Large intestine (tissue), 3 donors: Measurements from ENCODE around the gene CADM2. TPM values are rescaled to one million over a fixed set of nuclear protein-coding genes. Genes with fewer than 3 reads are reported as not detected.

Source experiments
- DNase-seq, 2 donors: peaks; one replicate each; pipeline versions ENCODE4 v3.0.0 to v3.0.0-alpha.2; 2013
- H3K27ac ChIP-seq: one replicate; pipeline ENCODE4 v1.5.1; 2013; ENCODE audit warnings: low read length
- H3K27me3 ChIP-seq: 2 replicates; pipeline ENCODE4 v1.6.1; 2013; ENCODE audit warnings: low read length; ENCODE audit not compliant: control insufficient read depth, insufficient read depth
- H3K36me3 ChIP-seq: 2 replicates; pipeline ENCODE4 v1.6.1; 2013; ENCODE audit warnings: low read length; ENCODE audit not compliant: control insufficient read depth, insufficient read depth
- H3K4me1 ChIP-seq: one replicate; pipeline ENCODE4 v1.6.1; 2013; ENCODE audit warnings: low read length; ENCODE audit not compliant: control insufficient read depth, insufficient read depth
- H3K4me3 ChIP-seq: one replicate; pipeline ENCODE4 v1.5.1; 2013; ENCODE audit warnings: low read length
- H3K9me3 ChIP-seq: one replicate; pipeline ENCODE4 v1.6.1; 2013; ENCODE audit warnings: mild to moderate bottlenecking, low read depth, low read length, moderate library complexity; ENCODE audit not compliant: control insufficient read depth
- WGBS: methylation state at CpG from one replicate; pipeline ENCODE4 v1.1.5; 2013; ENCODE audit warnings: low lambda C conversion rate; ENCODE audit not compliant: insufficient coverage; 5-methylcytosine and 5-hydroxymethylcytosine counted together
- polyA plus RNA-seq: library from polyadenylated mRNA; unstranded; fragments of 120-200 nt; gene quantifications from one replicate; pipeline ENCODE4 v1.2.1, GENCODE V29; 2013

CADM2 gene
- polyA plus RNA-seq, 1 donor, result 2.4 TPM

DNA sequence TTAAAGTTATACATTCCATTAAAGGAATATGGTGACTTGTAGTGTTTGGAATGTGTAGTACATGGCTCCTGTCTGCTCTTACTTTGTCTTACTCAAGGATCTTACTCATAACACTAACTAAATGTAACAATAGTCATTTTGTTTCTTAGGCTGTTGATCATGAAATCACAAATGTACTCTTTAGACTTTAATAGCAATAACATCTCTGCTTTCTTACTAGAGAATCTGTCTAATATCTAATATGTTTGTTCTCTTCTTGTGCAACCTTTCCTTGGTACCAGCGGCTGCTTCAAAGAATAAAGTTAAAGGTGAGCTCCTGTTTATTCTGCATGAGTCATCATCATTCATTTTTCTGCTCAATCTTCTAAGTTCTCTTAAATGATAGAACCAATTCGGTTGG is 767.5 kb downstream of the CADM2 start:
- Histone ChIP-seq H3K36me3 (no peaks in the 10 kb centered on the region), H3K4me1 (no peaks in the 10 kb centered on the region), H3K4me3 (no peak overlapping the region), H3K9me3 (peaks cover 4% of the 10 kb centered on the region), H3K27me3 (no peaks in the 10 kb centered on the region), H3K27ac (no peak overlapping the region)
- DNase-seq, result no peak
- 29% methylated on average over 1 of the region's 2 CpGs for WGBS

DNA sequence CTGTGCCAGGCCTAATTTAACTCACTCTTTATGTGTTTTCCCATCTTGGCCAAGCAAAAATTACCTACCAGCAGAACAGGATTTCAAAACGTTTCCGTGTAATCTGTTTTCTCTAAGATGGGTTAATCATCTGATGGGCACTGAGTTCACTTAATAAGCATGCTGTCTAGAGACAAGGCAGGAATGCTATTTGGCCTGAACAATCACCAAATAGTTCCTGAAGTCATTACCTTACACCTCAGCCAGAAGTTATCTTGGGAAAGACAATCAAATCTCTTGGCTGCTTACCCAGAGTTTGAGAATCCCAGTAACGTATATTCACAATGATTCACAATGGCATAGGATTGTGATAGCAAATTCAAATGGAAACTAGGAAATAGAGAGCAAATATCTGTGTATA is 779.1 kb downstream of the CADM2 start:
- no peaks in the 10 kb centered on the region for H3K4me1 ChIP-seq
- H3K9me3 ChIP-seq, result no peaks in the 10 kb centered on the region
- H3K27ac ChIP-seq, result no peak overlapping the region
- no peak overlapping the region for H3K4me3 ChIP-seq
- 0% methylated on average over 1 of the region's 3 CpGs for WGBS
- H3K27me3 ChIP-seq, result no peaks in the 10 kb centered on the region
- no peak for DNase-seq
- H3K36me3 ChIP-seq, result no peaks in the 10 kb centered on the region

DNA sequence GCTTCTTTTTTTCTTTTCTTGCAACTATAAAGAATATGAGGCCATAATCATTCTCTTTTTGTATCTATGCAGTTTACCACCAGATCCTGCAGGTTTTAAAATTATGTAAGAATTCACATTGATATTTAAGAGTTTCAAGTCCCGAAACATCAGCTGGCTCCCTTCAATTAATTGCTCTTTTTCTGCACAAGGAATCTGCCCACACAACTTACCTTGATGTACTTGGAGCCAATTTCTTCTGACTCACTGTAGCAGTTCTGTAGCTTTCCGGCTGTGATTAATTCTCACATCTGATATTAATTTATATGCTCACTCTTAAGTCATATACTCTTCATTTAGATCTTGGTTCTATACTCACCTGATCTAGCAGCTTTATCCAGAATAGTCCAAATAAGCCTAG is 781.8 kb downstream of the CADM2 start:
- H3K27ac ChIP-seq, result no peak overlapping the region
- no peaks in the 10 kb centered on the region for H3K36me3 ChIP-seq
- H3K9me3 ChIP-seq, result no peaks in the 10 kb centered on the region
- no peak for DNase-seq
- no peak overlapping the region for H3K4me3 ChIP-seq
- no CpG with 5 or more reads among the region's 2 CpGs for WGBS
- H3K27me3 ChIP-seq, result no peaks in the 10 kb centered on the region
- no peaks in the 10 kb centered on the region for H3K4me1 ChIP-seq

DNA sequence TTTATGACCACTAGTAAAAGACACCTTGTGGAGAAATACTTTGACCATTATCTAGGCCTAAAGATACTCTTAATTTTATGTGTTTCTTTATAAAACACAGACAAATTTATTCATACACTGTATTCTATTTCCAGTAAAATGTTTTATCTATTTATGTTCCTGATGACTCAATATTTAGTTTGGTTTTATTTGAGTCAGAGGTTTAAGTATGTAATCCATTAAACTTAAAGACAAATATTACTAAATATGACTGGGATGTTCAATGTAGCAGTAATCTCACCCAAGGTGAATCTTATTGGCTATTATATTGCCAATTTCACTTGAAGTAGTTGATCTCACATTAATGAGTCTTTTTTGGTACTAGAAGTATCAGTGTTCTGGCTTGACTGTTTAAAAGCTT is 799.7 kb downstream of the CADM2 start:
- H3K27me3 ChIP-seq, result no peaks in the 10 kb centered on the region
- H3K4me1 ChIP-seq, result no peaks in the 10 kb centered on the region
- DNase-seq, result no peak
- H3K4me3 ChIP-seq, result no peak overlapping the region
- H3K36me3 ChIP-seq, result no peaks in the 10 kb centered on the region
- no peak overlapping the region for H3K27ac ChIP-seq
- H3K9me3 ChIP-seq, result no peaks in the 10 kb centered on the region

DNA sequence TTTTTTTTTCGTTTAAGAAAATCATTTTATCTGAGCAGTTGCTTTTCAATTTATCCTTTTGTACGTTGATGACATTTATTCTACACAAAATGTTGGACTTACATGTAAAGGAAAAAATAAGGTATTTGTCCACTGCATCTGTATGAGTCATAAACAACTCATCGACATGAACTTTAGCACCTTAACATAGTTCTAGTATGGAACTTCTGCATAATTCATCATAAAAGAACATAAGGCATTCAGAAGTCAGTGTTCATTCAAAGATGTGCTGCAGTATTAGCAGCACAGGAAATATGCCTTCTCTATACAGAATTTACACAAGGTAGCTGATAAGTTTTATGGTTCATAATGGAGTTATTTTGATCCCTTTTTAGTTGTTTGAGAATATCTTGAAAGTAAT is 801.6 kb downstream of the CADM2 start:
- no peak overlapping the region for H3K4me3 ChIP-seq
- no peaks in the 10 kb centered on the region for H3K27me3 ChIP-seq
- WGBS, result 76% methylated on average over 2 of the region's 3 CpGs
- H3K27ac ChIP-seq, result no peak overlapping the region
- no peaks in the 10 kb centered on the region for H3K9me3 ChIP-seq
- DNase-seq, result no peak
- no peaks in the 10 kb centered on the region for H3K36me3 ChIP-seq
- H3K4me1 ChIP-seq, result no peaks in the 10 kb centered on the region

DNA sequence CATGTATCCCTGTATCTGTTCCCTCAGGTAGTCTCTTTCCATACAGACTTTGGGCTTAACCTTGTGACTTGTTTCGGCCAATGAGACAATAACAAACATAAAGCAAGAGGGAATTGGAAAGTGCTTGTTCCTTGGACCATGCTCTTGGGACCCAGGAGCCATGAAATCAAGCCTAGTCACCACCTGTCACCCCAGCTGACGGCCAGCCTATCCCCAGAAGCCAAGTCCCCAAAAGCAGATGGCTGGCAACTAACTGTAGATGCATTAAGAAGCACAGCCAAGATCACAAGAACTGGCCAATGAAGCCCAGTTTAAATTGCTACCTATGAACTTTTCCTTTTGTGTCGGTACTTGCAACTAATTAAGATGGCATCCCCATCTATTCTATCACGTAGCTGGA is 822.0 kb downstream of the CADM2 start:
- no peak for DNase-seq
- 100% methylated on average over 3 of the region's 4 CpGs for WGBS
- H3K27ac ChIP-seq, result no peak overlapping the region

DNA sequence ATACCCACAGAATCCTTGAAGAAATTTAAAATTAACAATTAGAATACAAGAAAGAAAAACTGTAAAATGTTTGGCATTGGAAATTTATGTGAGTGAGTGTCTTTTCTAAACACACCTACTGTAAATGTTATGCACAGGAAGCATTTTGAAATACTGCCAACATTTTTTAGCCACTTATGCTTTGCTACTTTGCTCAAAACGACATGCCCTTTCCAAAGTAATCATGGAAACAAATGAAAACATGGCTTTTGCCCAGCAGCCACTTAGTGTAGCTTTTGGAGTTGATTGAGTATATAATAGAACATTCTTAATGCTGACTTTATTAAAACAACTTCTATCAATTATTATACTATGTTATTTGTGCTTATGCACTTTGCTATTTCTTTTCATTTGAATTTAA is 823.0 kb downstream of the CADM2 start:
- no peak for DNase-seq
- no peak overlapping the region for H3K27ac ChIP-seq
- H3K4me1 ChIP-seq, result no peaks in the 10 kb centered on the region
- H3K27me3 ChIP-seq, result no peaks in the 10 kb centered on the region
- WGBS, result no CpG with 5 or more reads among the region's 1 CpG
- H3K4me3 ChIP-seq, result no peak overlapping the region
- no peaks in the 10 kb centered on the region for H3K9me3 ChIP-seq
- H3K36me3 ChIP-seq, result no peaks in the 10 kb centered on the region

More for the DNA sequence above, 822.0 kb downstream of the CADM2 start:
- Histone ChIP-seq H3K9me3 (no peaks in the 10 kb centered on the region), H3K27me3 (no peaks in the 10 kb centered on the region), H3K4me1 (no peaks in the 10 kb centered on the region), H3K36me3 (no peaks in the 10 kb centered on the region), H3K4me3 (no peak overlapping the region)

DNA sequence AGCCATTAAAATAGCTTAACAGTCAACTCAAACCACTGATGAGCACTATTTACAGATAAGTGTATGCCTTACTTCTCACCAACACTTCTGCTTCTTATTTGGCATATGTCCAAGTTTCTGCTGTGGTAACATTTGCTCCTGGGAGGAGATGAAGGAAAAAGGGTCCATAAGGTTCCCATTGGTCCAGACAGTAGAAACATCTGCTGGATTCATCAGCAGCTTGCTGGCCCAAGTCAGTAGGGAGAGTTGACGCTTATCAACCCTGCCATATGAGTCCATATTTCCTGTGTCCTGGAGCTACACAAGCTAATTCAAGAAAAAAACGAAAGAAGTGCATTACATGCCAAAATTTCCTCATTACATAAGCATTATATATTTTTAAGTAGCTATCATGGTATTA is 824.5 kb downstream of the CADM2 start:
- Histone ChIP-seq H3K4me1 (no peaks in the 10 kb centered on the region), H3K27ac (no peak overlapping the region), H3K4me3 (no peak overlapping the region), H3K9me3 (no peaks in the 10 kb centered on the region), H3K27me3 (no peaks in the 10 kb centered on the region), H3K36me3 (no peaks in the 10 kb centered on the region)
- no peak for DNase-seq
- no CpG with 5 or more reads among the region's 2 CpGs for WGBS

DNA sequence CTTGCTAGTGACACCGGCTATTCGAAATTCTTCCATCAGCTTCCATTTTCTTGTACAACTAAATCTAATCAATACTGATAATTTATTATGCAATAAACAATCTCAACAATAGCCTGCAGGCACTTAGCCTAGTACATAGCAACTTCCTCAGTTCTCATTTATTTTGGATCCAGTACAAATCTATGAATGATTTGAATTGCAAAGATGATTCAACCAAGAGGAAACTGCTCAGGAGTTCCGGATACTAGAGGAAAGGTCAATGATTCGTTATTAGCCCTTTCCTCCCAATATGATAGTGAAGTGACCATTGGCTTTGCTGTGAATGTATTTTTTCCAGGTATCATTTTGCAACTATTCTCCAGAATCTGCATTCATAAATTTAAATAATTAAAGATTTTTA is 827.0 kb downstream of the CADM2 start:
- 100% methylated on average over 2 of the region's 4 CpGs for WGBS
- no peak overlapping the region for H3K4me3 ChIP-seq

DNA sequence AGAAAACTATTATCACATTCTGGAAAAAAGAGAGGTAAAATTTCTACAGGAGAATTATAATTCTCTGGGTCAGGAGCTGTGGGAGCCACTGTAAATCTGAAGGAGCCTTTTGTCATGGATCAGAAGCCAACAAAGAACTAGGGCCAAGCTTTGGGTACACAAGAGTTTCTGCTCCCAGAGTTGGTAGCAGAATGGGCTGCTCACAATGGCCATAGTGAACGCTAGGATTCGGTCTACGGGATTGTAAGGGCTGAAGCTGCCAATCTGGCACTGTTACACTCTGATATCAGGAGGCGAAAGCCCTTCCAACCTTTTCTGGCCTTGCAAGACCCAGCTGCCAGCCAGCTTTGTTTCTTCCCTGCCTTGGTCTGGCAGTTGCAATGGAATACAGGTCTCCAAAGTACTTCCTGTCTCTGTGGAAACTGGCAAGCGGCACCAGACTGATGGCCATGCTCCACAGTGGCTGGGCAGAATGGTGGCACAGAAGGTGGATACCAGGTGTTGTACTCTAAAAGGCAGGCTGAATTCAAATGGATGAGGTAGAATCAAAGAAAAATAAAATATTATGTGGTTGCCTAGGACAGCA is 831.7 kb downstream of the CADM2 start:
- Histone ChIP-seq H3K36me3 (no peaks in the 10 kb centered on the region), H3K4me3 (no peak overlapping the region)

More for the DNA sequence above, 827.0 kb downstream of the CADM2 start:
- Histone ChIP-seq H3K9me3 (no peaks in the 10 kb centered on the region), H3K4me1 (no peaks in the 10 kb centered on the region), H3K27ac (no peak overlapping the region), H3K36me3 (no peaks in the 10 kb centered on the region), H3K27me3 (no peaks in the 10 kb centered on the region)
- no peak for DNase-seq

DNA sequence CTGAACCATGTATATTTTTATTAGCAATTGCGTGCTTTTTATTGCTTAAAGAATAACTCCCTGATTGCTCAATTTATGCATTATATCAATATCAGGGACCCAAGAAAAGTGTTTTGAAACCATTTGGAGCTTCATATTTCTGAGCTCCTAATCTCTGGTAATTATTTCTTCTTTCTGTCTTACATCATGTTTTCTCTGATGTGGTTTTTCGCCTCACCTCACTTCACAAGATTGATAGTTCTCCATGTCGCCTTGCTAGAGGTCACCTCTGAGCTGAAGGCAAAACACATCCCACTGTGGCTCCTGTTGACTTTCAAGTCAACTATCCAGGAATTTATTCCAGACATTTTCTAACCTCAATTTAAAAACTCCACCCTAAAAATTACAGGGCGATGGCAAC is 837.4 kb downstream of the CADM2 start:
- no peak for DNase-seq
- 80% methylated on average over 1 of the region's 4 CpGs for WGBS
- Histone ChIP-seq H3K27ac (no peak overlapping the region), H3K27me3 (no peaks in the 10 kb centered on the region), H3K4me1 (no peaks in the 10 kb centered on the region), H3K36me3 (no peaks in the 10 kb centered on the region), H3K9me3 (no peaks in the 10 kb centered on the region), H3K4me3 (no peak overlapping the region)

More for the DNA sequence above, 831.7 kb downstream of the CADM2 start:
- no peak overlapping the region for H3K27ac ChIP-seq
- WGBS, result no CpG with 5 or more reads among the region's 5 CpGs
- no peaks in the 10 kb centered on the region for H3K27me3 ChIP-seq
- DNase-seq, result no peak
- H3K4me1 ChIP-seq, result no peaks in the 10 kb centered on the region
- no peaks in the 10 kb centered on the region for H3K9me3 ChIP-seq
